AML-193 (cell line): ENCODE data around the gene PIP4K2C.
"Not testable (repeated sequence)": the region's sequence is repeated elsewhere in the genome, so short reads cannot be mapped to it uniquely, and the experiment has no call there.

Experiments
- DNase-seq, 2 experiments: peaks; one replicate each; lab custom pipeline; 2025; lab: John Stamatoyannopoulos, UW

PIP4K2C gene

GRCh38 chr12:57636731-57637130, 45.7 kb downstream of the PIP4K2C start:
- DNase-seq = not testable (repeated sequence)

GRCh38 chr12:57637364-57637763, 46.4 kb downstream of the PIP4K2C start:
- peak; percentile 23 to 25 for DNase-seq

- no peak for DNase-seq
Measured at GRCh38 chr12:57638096-57638495, 47.1 kb downstream of the PIP4K2C start.

GRCh38 chr12:57640175-57641042, 49.4 kb downstream of the PIP4K2C start:
- DNase-seq = no peak

GRCh38 chr12:57641699-57642442, 50.9 kb downstream of the PIP4K2C start:
- no peak for DNase-seq

- not testable (repeated sequence) for DNase-seq
Measured at GRCh38 chr12:57645990-57646658, 55.1 kb downstream of the PIP4K2C start.

GRCh38 chr12:57646659-57647049, 55.7 kb downstream of the PIP4K2C start:
- not testable (repeated sequence) for DNase-seq
